Measurements from ENCODE around the gene ACAA1. TPM values are rescaled to one million over a fixed set of nuclear protein-coding genes. Genes with fewer than 3 reads are reported as not detected.

Gene ACAA1
- total and polyA plus RNA-seq, 10 of the 15 experiments (the other 5 are each of a cell fraction or from before 2014, with no cell fraction given) = 5.7 to 85.4 (median 60.6) TPM

DNA sequence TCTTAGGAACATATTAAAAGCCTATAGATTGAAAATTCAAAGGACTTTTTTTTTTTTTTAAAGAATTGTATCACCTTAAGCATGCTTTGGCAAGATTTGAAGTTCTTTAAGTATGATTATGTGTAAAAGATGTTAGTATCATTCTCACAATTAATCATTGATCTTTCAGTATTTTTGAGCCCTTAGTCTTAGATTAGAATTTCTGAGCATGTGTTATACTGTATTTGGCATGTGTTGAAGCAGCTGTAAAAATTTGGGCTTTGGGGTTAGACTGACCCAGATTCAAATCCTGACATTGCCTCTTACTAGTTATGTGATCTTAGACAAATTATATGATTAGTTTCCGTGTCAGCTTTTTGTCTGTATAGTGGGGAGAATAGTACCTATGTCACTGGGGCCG, 34.7 kb upstream of the ACAA1 start:
- Histone ChIP-seq H3K9ac (ENCODE audit: control insufficient read depth, insufficient read depth, low read length) (no peak overlapping the region), H3K27ac (ENCODE audit: control insufficient read depth, insufficient read depth) (no peak overlapping the region), H4K20me1 (ENCODE audit: control insufficient read depth, insufficient read depth) (peaks cover 12% of the 10 kb centered on the region; the same call in 1 of the 2 replicates), H3K36me3 (ENCODE audit: control insufficient read depth in 2 of 2, insufficient read depth in 2 of 2, low read length in 1 of 2) (no peaks in the 10 kb centered on the region), H3K4me3 (no peak overlapping the region), H3K4me1 (ENCODE audit: control insufficient read depth, insufficient read depth, low read length) (peaks cover 33% of the 10 kb centered on the region), H2AFZ (ENCODE audit: control insufficient read depth, low read depth, low read length) (no peak overlapping the region), H3K4me2 (ENCODE audit: control insufficient read depth, insufficient read depth) (no peak overlapping the region), H3K9me3 (replicated peaks; ENCODE audit: control insufficient read depth, insufficient read depth, low read length) (no peaks in the 10 kb centered on the region), H3K79me2 (ENCODE audit: control insufficient read depth, insufficient read depth, low read length) (peaks cover 98% of the 10 kb centered on the region), H3K27me3 (replicated peaks in 1 of 2; ENCODE audit: control insufficient read depth in 2 of 2, insufficient read depth in 2 of 2, low read length in 1 of 2) (no peaks in the 10 kb centered on the region)
- TF ChIP-seq CEBPB (IDR thresholded peaks at IDR 0.05; ENCODE audit: borderline replicate concordance in 1 of 2, low read depth in 2 of 2, low read length in 2 of 2) = no peak
- TF ChIP-seq, protein P1, sequence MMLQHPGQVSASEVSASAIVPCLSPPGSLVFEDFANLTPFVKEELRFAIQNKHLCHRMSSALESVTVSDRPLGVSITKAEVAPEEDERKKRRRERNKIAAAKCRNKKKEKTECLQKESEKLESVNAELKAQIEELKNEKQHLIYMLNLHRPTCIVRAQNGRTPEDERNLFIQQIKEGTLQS (IDR thresholded peaks at IDR 0.05; ENCODE audit: borderline replicate concordance, extremely low read depth, low read depth, low read length) = no peak
- TF ChIP-seq, protein P2, sequence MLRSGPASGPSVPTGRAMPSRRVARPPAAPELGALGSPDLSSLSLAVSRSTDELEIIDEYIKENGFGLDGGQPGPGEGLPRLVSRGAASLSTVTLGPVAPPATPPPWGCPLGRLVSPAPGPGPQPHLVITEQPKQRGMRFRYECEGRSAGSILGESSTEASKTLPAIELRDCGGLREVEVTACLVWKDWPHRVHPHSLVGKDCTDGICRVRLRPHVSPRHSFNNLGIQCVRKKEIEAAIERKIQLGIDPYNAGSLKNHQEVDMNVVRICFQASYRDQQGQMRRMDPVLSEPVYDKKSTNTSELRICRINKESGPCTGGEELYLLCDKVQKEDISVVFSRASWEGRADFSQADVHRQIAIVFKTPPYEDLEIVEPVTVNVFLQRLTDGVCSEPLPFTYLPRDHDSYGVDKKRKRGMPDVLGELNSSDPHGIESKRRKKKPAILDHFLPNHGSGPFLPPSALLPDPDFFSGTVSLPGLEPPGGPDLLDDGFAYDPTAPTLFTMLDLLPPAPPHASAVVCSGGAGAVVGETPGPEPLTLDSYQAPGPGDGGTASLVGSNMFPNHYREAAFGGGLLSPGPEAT (IDR thresholded peaks at IDR 0.05; ENCODE audit: low read depth) = no peak
- TF ChIP-seq YY1 (IDR thresholded peaks at IDR 0.05; ENCODE audit: low read depth, low read length) = no peak
- TF ChIP-seq IKZF1 (conservative IDR thresholded peaks at IDR 0.05) = no peak
- no peak for TF ChIP-seq FOXK2 (IDR thresholded peaks at IDR 0.05)
- TF ChIP-seq ZNF384 (IDR thresholded peaks at IDR 0.05; ENCODE audit: borderline replicate concordance, low read depth, low read length) = no peak
- TF ChIP-seq NFXL1 (IDR thresholded peaks at IDR 0.05; ENCODE audit: borderline replicate concordance) = no peak
- TF ChIP-seq POLR2AphosphoS2 (IDR thresholded peaks at IDR 0.05; ENCODE audit: low read depth, low read length) = no peak
- no peak for TF ChIP-seq GATAD2B (conservative IDR thresholded peaks at IDR 0.05; ENCODE audit: low read depth)
- DNase-seq (ENCODE audit: low read depth, low spot score) (no peak), FAIRE-seq (no peak), ATAC-seq (no peak)
- CTCF ChIA-PET = interaction anchor here (0.6 to 2.1 kb wide), 11 partner anchors 7 to 1584 kb away, joined by 3 to 6 read pairs (median 3); no protein-coding TSS in a partner anchor
- 64% methylated on average over 2 of the region's 2 CpGs for WGBS (ENCODE audit: insufficient coverage, insufficient replicate concordance, low lambda C conversion rate, missing lambda C conversion rate)
- intact Hi-C loops (cut with micrococcal nuclease; ENCODE audit: unreplicated experiment) (no loop called here), in situ Hi-C loops (cut with MboI) (no loop called here)
- no TSS peak for BruUV-seq (replicated peaks)
- POLR2A ChIA-PET = interaction anchor here (0.5 to 2.0 kb wide), 6 partner anchors 18 to 1267 kb away, joined by 3 to 8 read pairs (median 3); partner anchors contain the start of gene ACAA1
- RAD21 ChIA-PET (ENCODE audit: unreplicated experiment) = interaction anchor here (0.8 to 1.7 kb wide), 4 partner anchors 8 to 65 kb away, joined by 3 to 6 read pairs (median 3); partner anchors contain the start of gene ACAA1
- SMC1A ChIA-PET (ENCODE audit: uncharacterized antibody, unreplicated experiment) = interaction anchor here (0.8 to 3.2 kb wide), 16 partner anchors 8 to 110 kb away, joined by 3 to 18 read pairs (median 4); partner anchors contain the start of genes ACAA1 and MYD88

Measured in GM12878 (cell line).